Activated CD4-positive, alpha-beta T cell treated with anti-CD3 and anti-CD28 coated beads, Interleukin-2, amount 50 U/mL, for 24 hours (primary cell): ENCODE data around the gene DEUP1.
"Not testable (repeated sequence)": the region's sequence is repeated elsewhere in the genome, so short reads cannot be mapped to it uniquely, and the experiment has no call there.

Source experiments
- DNase-seq, 2 donors: peaks; one replicate each; pipeline ENCODE4 v3.0.0-alpha.2; 2020; ENCODE audit warnings: low read depth in 1 of 2, low spot score in 1 of 2

Gene DEUP1

GRCh38 chr11:93330446-93330984 lies at the start of gene DEUP1:
DEUP1 (plus strand) TSS chr11:93330742; CDS start chr11:93332260, 1,518 bp downstream.
- no peak for DNase-seq

- DNase-seq = no peak
These were observed 45.1 kb upstream of the DEUP1 start for GRCh38 chr11:93285430-93285829.

- no peak for DNase-seq
These were observed 43.1 kb upstream of the DEUP1 start for GRCh38 chr11:93287434-93287833.

GRCh38 chr11:93288079-93288478 lies 42.5 kb upstream of the DEUP1 start:
- DNase-seq = no peak

GRCh38 chr11:93288767-93289166 lies 41.8 kb upstream of the DEUP1 start:
- no peak for DNase-seq

GRCh38 chr11:93289782-93290463 lies 40.6 kb upstream of the DEUP1 start:
- DNase-seq = no peak

- no peak for DNase-seq
These were observed 39.4 kb upstream of the DEUP1 start for GRCh38 chr11:93291110-93291509.

- no peak for DNase-seq
These were observed 38.6 kb upstream of the DEUP1 start for GRCh38 chr11:93291898-93292297.

GRCh38 chr11:93295921-93296575 lies 34.5 kb upstream of the DEUP1 start:
- DNase-seq = no peak

- no peak for DNase-seq
These were observed 26.9 kb upstream of the DEUP1 start for GRCh38 chr11:93303689-93304088.

GRCh38 chr11:93314399-93314798 lies 16.1 kb upstream of the DEUP1 start:
- DNase-seq = not testable (repeated sequence)

- DNase-seq = no peak
These were observed 11.2 kb upstream of the DEUP1 start for GRCh38 chr11:93319224-93319839.

GRCh38 chr11:93320230-93320629 lies 10.3 kb upstream of the DEUP1 start:
- no peak for DNase-seq

GRCh38 chr11:93322207-93322606 lies 8.3 kb upstream of the DEUP1 start:
- DNase-seq = no peak

- DNase-seq = no peak
These were observed 6.8 kb upstream of the DEUP1 start for GRCh38 chr11:93323747-93324146.

GRCh38 chr11:93324500-93324899 lies 6.0 kb upstream of the DEUP1 start:
- no peak for DNase-seq

- DNase-seq = no peak
These were observed 3.9 kb upstream of the DEUP1 start for GRCh38 chr11:93326681-93327080.

GRCh38 chr11:93329936-93330445 lies 551 bp upstream of the DEUP1 start:
- no peak for DNase-seq

- no peak for DNase-seq
These were observed 9.7 kb downstream of the DEUP1 start for GRCh38 chr11:93340223-93340622.

- no peak for DNase-seq
These were observed 14.4 kb downstream of the DEUP1 start for GRCh38 chr11:93344855-93345333.

GRCh38 chr11:93348930-93349329 lies 18.4 kb downstream of the DEUP1 start:
- no peak for DNase-seq

GRCh38 chr11:93350835-93351234 lies 20.3 kb downstream of the DEUP1 start:
- no peak for DNase-seq
